HG02588 (cell line): ENCODE measurements around the gene GOLIM4.

Experiments
- ATAC-seq: cut with Tn5 transposase; IDR thresholded peaks from one replicate; pipeline ENCODE4 v1.9.1; 2021; ENCODE audit warnings: mild to moderate bottlenecking, moderate library complexity; ENCODE audit not compliant: unreplicated experiment

The GOLIM4 gene

GRCh38 chr3:168100777-168101492, 5.2 kb upstream of the GOLIM4 start:
- no peak for ATAC-seq

DNA sequence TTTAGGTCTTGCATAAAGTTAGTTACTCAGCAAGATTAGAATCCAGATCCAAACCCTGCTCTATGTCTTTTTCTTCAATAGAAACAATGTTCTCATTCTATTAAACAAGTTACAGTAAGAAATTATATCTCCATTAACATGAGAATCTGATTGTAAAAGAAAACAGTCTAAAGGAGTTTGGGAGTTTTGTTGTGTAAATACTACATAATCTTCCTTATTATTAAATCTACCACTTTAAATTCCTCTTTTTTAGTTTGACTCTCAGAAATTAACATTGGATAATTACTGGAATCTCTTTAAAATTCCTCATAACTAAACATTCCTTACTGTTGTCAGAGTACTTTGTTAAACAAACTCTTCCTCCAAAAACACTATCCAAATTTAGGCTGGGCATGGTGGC, 1.7 kb upstream of the GOLIM4 start:
- ATAC-seq: no peak

GRCh38 chr3:168096210-168096652, 507 bp upstream of the GOLIM4 start:
- peak; percentile 2 for ATAC-seq

DNA sequence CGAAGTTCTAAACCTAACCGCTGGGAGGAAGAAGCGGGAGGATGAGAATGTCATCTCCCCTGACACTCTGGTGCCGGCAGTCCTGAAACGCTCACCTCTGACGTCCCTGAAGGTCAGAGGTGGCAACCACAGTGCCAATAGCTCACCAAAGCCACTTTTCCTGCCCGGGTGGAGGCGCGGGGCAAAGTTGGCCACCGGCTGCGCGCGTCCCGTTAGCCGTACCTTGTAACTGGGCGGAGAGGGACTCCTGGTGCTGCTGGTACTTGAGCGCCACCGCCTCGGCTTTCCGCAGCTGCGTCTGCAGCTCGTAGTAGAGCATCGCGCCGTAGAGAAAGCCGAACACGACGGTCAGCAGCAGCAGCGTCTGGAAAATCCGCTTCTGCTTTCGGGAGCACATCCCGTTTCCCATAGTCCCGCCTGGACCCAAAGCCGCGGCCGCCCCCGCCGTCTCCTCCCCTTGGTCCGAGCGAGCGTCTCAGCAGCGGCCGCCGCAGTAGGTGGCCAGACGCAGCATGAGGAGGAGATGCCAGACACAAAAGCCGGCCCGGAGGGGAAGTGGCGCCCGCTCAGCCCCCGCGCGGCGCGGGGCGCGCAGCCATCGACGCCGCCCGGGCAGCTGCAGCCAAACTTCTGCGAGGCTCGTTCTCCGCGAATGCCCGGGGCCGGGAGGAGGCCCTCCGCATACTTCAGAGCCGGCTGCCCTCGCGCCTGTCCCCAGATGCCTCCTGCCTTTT, 680 bp downstream of the GOLIM4 start:
- peak; percentile 38 for ATAC-seq

DNA sequence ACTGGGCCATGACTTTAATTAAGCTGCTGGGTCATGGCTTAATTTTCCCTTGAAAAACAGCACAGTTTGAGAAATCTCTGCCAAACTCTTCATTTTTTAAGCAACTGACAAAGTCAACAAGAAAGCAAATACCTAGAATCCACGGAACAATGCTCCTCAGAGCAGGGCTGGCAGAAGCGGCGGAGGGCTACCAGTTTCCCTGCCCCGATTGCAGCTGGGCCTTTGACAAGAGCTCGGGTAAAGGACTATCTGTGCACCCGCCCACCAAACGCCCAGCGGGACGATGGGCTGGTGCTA, 1.2 kb downstream of the GOLIM4 start:
- ATAC-seq: no peak

- no peak for ATAC-seq
These were observed 1.9 kb downstream of the GOLIM4 start for GRCh38 chr3:168093790-168094189.

GRCh38 chr3:168093229-168093628, 2.5 kb downstream of the GOLIM4 start:
- no peak for ATAC-seq

DNA sequence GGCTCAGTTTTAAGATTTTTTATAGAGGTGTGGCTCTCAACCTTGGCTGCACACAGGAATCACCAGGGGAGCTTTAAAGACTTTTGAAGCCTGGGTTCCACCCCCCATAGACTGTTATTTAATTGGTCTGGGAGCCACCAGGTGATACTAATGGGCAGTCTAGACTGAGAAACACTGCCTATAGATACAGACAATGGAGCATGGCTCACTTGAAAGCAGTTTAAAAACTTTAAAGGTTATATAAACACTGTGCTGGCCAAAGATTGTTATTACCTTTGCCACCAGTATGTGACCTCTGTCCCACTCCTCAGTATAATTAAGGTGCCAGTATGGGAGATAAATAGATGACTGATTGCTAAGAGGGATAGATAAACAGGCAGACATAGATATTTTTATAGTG, 3.8 kb downstream of the GOLIM4 start:
- ATAC-seq: no peak

DNA sequence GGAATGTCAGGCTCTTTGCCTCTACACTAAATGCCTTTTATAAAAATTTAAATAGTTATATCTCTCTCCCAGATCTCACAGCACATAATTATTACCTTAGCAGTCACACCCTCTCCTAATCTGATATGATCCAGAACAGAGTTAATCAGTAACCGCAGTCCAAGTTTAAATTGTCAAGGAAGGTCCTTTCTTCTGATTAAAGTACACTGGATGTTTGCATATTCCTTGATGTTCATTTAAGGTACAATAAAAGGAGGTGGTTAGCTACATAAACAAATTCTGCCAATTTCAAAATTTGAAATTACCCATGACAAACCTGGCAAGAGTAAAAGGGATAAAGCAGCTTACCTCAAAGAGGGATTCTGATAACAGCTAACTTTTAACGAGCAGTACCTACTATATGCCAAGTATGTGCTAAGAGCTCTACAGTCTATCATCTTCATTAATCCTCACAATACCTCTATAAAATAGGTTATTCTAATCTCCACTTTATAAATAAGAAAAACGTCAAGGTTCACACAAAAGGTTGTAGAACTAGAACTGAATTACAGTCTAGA, 4.3 kb downstream of the GOLIM4 start:
- no peak for ATAC-seq

- no peak for ATAC-seq
These were observed 5.2 kb downstream of the GOLIM4 start for GRCh38 chr3:168090306-168091085.

DNA sequence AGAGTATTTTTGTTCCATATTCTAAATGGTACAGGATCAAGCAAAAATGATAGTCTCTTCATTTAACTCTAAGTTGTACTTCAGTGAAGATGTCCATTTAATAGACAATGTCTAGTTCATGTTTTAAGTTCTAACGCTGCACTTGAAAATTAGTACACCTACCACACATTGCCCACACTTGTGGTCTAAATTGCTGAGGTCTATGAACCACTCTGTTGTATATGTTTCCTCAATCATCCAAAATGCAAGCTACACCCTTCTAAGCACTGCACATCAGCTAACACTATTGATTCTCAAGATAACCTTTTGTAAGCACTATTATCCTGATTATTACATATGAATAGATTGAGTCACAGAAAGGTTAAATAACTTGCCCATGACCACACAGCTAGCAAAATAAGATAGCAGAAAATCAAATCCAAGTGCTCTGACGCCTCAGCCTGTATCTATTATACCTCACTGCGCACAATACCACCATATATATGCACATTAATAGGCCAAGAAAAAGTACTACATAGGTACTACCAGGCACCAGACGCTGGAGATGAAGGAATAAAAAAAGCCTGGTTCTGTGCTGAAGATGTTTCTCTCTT, 6.4 kb downstream of the GOLIM4 start:
- no peak for ATAC-seq

- ATAC-seq: peak; percentile 77
These were observed 7.5 kb downstream of the GOLIM4 start for GRCh38 chr3:168088106-168088720.

DNA sequence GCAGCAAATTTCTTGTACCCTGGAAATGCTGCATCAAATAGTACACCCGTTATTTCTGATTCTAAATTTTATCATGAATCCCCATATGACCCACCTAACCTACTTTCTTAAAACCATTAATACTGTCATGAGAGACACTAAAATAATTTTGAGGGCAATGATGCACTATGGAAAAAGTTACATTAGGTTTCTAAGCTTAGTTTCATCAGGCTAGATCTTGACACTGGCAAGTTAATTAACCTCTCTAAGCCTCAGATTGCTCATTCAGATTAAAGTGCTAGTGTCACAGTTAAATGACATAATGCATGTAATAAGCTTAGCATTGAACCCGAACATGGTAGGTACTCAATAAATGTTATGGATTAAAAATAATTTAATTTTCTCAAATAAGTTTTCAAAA, 8.2 kb downstream of the GOLIM4 start:
- ATAC-seq: no peak

DNA sequence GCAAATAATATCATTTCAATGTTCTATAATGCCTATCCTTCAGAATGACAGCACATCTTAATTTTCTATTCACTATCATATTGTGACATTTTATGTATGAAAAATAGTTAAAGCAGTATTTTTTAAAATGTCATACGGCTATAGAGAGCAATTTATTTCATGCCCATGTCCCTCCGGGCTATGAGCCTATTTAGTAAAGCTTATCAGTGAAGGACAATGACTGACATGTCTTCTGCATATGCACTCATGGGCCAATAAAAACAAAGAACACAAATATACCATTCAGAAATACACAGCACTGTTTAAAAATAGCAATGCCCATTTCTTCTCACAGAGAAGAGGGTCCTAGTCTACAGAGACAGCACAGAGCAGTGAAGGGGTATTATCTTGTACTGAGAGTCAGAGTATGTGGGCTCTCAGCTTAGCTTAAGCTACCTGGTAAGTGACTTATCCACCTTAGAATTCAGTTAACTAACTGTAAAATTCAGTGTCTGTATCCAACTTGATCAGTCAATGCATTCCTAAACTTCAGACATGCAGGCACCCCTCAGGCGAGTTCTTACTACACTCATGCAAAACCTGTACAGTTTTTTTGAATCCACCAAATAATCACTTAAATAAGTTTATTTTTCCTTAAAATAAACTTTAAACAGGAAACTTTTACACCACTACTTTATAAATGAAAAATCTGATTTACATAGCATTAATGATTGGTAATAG, 9.0 kb downstream of the GOLIM4 start:
- ATAC-seq: no peak

DNA sequence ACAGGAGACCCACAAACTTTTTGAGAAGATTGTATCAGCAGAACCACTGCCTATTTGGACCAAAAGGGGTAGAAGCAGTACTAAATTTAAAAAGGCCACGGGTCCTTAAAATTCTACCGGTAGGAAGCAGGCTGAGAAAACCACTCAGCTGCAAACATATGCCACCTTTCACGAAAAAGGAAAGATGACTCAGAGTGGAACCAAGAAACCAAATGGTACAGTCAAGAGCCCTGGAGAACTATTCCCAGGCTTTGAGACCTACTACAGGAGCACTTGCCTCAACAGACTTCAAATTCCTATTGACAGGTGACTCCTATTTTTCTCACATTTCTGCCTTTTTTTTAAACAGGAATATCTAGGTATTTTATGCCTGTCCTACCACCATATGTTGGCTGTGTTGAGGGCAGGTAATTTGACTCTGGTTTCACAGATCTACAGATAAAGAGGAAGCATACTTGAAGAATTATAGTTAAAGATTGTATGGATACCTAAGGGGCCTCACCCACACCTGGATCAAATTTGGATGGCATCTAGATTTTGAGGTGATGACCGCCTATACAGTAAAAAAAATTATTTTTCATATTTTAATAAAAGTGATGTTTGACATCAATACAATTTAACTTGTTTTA, 10.1 kb downstream of the GOLIM4 start:
- peak; percentile 68 for ATAC-seq

DNA sequence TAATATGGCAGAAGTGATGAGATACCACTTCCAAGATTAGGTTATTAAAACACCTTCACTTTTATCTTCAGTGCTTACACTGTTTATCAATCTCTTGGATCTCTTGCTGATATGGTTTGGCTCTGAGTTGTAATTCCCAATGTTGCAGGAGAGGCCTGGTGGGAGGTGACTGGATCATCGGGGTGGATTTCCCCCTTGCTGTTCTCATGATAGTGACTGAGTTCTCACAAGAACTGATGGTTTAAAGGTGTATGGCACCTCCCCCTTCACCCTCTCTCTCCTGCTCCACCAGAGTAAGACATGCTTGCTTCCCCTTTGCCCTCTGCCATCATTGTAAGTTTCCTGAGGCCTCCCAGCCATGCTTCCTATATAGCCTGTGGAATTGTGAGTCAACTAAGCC, 11.8 kb downstream of the GOLIM4 start:
- ATAC-seq: no peak

DNA sequence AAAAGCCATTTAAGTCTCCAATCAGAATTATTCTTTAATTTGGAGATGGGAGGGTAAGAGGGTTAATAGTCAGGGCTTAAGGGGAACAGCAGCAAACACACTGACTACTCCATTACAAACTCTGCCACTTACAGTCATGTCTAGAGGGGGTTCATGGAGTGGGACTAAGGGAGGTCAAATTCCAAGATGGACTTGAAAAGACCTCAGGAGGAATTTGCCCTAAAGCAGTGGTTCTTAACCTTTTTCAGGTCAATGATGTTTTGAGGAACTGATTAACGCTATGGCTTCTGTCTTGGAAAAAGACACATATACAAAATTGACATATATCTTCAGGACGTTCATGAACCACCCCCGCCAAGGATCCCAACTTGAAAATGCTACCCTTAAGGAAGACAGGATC, 13.9 kb downstream of the GOLIM4 start:
- no peak for ATAC-seq

DNA sequence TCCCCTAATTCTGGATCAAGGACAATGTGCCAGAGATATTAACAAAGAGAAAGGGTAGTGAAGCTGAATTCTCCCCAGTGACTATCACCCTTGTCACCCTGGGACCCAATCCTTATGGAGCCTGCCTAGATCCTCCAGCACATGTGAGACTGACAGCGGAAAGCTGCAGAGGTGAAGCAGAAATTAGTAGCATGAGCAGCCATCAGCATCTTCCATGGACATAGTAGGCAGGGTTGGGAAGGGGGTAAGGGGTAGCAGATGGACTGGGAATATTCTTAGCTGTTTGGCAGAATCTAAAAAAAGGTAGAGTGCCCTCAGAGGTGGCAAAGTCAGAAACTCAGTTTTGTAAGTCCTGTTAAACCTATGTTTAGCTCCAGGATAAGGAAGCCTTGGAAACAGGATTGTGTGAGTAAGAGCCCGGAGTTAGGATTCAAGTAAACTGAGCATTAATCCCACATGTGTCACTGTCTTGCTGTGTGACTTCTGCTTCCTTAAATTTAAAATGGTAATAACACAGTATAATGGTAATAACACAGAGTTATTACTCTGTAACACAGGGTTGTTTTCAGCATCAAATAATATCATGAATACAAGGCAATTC, 14.5 kb downstream of the GOLIM4 start:
- ATAC-seq: no peak

- no peak for ATAC-seq
These were observed 15.1 kb downstream of the GOLIM4 start for GRCh38 chr3:168080499-168081170.
